GM19455 (cell line): Measurements from ENCODE around the gene MRPS15.
A peak's percentile ranks its signal among the peaks of the same experiment; 100 is the strongest.
"Not testable (repeated sequence)": the region's sequence is repeated elsewhere in the genome, so short reads cannot be mapped to it uniquely, and the experiment has no call there.

Source experiments
- ATAC-seq: cut with Tn5 transposase; IDR thresholded peaks from one replicate; pipeline ENCODE4 v1.9.1; 2021; ENCODE audit not compliant: unreplicated experiment

The MRPS15 gene

GRCh38 chr1:36463803-36464604 lies at the start of gene MRPS15:
MRPS15 (minus strand) TSS chr1:36464384; CDS start chr1:36464275, 109 bp downstream.
- peak; percentile 95 for ATAC-seq

DNA sequence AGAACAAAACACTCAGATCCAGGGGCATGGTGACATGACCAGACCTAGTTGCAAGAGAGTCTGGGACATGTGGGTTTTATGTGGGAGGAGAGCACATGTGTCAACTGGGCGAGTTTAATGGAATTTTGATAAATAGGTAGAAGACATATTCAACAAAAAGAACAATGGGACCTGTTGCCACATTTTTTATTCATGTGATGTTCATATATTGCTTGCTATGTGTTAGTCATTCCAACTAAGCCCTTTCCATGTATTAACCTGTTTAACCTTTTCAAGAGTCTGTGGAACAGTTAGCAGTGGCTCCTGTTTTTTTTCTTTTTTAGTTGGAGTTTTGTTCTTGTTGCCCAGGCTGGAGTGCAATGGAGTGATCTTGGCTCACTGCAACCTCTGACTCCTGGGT lies 48.7 kb upstream of the MRPS15 start:
- no peak for ATAC-seq

DNA sequence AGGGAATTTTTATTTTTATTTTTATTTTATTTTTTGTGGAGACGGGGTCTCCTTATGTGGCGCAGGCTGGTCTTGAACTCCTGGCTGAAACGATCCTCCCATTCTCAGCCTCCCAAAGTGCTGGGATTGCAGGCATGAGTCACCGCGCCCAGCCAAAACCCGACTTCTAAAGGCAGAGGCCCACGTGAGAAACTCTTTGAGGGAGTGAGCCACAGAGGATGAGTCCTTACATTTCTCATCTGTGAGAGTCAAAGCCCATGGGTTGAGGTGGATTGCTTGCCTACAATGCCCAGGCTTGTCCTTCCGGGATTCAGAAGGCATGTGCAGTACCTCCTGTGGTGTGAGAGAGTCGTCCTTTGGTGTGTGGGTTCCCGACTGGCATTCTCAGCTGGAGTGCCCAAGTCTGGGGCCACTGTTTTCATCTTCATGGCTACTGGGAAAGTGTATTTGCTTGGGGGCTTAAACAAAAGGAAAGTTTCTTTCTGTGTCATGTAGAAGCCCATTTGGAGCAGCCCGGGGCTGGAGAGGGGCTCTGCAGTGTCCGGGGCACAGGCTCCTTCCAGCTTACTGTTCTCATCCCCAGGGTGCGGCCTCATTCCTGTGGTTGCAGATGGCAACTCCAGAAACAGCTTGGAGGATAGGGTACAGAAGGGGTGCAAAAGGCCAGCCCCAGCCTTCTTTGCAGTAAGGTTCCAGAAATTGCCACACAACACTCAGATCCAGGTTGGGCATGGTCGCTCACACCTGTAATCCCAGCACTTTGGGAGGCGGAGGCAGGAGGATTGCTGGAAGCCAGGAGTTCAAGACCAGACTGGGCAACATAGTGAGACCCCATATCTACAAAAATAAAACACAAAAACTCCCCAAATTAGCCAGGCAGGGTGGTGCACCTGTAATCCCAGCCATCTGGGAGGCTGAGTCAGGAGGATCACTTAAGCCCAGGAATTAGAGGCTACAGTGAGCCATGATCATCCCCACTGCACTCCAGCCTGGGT lies 47.9 kb upstream of the MRPS15 start:
- no peak for ATAC-seq

DNA sequence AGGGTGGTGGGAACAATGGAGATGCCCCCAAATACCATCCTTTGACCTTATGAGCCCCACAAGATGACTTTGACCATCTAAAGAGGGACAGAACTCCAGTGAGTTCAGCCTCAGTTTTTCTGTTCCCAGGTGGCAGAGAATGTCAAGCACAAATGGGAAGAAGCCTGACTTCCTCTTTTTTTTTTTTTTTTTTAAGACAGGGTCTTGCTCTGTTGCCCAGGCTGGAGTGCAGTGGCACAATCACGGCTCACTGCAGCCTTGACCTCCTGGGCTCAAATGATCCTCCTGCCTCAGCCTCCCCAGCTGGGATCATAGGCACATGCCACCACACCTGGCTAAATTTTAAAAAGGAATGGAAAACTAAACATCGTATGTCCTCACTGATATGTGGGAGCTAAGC lies 47.0 kb upstream of the MRPS15 start:
- not testable (repeated sequence) for ATAC-seq

DNA sequence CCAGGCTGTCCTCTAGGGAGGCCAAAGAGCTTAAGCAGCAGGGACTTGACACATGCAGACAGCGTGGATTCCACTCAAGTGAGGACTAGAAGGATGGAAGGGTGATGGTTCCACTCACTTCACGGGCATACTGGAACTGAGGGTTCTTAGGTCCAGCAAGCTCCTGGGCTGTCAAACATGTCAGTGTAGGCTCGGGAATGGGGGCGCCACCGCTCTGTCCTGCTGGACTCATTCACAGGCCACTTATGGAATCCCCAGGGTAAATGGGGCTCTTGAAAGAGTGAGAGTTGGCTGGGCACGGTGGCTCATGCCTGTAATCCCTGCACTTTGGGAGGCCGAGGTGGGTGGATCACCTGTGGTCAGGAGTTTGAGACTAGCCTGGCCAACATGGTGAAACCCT lies 46.2 kb upstream of the MRPS15 start:
- no peak for ATAC-seq

DNA sequence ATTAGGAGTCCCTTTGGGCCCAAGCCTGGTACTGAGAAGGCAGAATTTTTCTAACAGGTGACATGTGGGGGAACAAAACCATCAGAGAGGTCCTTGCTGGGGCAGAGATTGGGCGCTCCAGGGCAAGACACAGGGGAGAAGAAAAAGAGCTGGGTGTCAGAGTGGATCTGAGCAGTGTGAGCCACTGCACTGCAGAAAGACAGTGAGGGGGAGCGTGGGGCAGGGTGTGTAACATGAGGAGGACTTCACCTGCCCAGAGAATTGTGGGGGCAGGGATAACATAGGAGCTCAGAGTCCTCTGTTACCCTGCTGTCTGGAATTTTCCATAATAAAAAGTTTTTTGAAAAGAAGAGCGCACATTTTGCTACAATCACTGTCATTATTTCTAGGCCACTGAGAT lies 44.1 kb upstream of the MRPS15 start:
- no peak for ATAC-seq

GRCh38 chr1:36506276-36506920 lies 42.2 kb upstream of the MRPS15 start:
- no peak for ATAC-seq

GRCh38 chr1:36503733-36504132 lies 39.5 kb upstream of the MRPS15 start:
- ATAC-seq: no peak

GRCh38 chr1:36503159-36503558 lies 39.0 kb upstream of the MRPS15 start:
- ATAC-seq: no peak

GRCh38 chr1:36502616-36503015 lies 38.4 kb upstream of the MRPS15 start:
- no peak for ATAC-seq

DNA sequence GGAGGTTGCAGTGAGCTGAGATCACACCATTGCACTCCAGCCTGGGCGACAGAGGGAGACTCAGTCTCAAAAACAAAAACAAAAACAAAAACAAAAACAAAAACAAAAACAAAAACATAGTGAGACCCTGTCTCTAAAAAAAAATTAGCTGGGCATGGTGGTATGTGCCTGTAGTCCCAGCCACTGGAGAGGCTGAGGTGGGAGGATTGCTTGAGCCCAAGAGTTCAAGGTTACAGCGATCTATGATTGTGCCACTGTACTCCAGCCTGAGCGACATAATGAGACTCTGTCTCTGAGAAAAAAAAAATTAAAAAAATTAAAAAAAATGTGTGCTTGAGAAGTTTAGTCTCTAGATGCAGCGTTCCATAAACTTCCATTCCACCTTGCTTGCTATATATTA lies 37.7 kb upstream of the MRPS15 start:
- ATAC-seq: not testable (repeated sequence)

- no peak for ATAC-seq
These were observed 33.0 kb upstream of the MRPS15 start for GRCh38 chr1:36497207-36497606.

GRCh38 chr1:36494971-36495370 lies 30.8 kb upstream of the MRPS15 start:
- no peak for ATAC-seq

GRCh38 chr1:36493524-36493923 lies 29.3 kb upstream of the MRPS15 start:
- no peak for ATAC-seq

GRCh38 chr1:36492491-36492890 lies 28.3 kb upstream of the MRPS15 start:
- no peak for ATAC-seq

GRCh38 chr1:36489258-36490051 lies 25.3 kb upstream of the MRPS15 start:
- ATAC-seq: not testable (repeated sequence)

DNA sequence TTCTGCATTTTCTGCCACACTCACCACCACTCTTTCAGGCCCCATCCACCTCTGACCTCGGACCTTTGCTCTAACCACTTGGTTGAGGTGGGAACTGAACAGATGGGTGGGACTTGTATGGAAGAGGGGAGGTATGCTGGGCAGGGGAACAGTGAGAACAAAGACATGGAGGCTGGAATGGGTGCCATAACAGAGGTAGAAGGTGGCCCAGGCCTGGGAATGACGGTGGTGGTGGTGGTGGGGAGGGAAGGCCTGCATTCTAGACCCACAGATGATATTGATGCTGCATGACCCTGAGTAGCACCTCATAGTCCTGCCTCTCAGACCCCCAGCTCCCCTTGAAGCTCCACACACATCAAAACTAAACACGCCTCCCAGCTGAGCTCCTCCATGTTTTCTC lies 23.7 kb upstream of the MRPS15 start:
- no peak for ATAC-seq

GRCh38 chr1:36487336-36487725 lies 23.1 kb upstream of the MRPS15 start:
- ATAC-seq: not testable (repeated sequence)

GRCh38 chr1:36486439-36487335 lies 22.5 kb upstream of the MRPS15 start:
- ATAC-seq: no peak

DNA sequence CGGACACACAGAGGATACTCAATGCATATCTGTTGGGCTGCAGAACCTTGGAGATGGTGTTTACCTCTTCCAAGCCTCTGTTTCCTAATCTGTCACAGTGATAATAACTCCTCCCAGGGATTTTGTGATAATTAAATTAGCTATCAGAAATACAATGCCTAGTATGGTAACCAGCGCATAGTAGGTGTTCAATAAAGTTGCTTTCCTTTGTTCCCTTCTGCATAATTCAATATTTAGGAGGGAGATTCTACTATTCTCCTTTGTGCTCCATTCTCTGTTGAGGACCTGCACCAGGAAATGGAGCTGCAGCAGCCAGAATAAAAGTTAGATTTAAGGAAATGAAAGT lies 21.9 kb upstream of the MRPS15 start:
- no peak for ATAC-seq
